HG02642 (cell line): ENCODE results near the gene HSPB8.
"Not testable (repeated sequence)": the region's sequence is repeated elsewhere in the genome, so short reads cannot be mapped to it uniquely, and the experiment has no call there.

Experiments
- ATAC-seq: cut with Tn5 transposase; IDR thresholded peaks from one replicate; pipeline ENCODE4 v1.9.1; 2021; ENCODE audit warnings: mild to moderate bottlenecking; ENCODE audit not compliant: unreplicated experiment, poor library complexity

HSPB8 gene

DNA sequence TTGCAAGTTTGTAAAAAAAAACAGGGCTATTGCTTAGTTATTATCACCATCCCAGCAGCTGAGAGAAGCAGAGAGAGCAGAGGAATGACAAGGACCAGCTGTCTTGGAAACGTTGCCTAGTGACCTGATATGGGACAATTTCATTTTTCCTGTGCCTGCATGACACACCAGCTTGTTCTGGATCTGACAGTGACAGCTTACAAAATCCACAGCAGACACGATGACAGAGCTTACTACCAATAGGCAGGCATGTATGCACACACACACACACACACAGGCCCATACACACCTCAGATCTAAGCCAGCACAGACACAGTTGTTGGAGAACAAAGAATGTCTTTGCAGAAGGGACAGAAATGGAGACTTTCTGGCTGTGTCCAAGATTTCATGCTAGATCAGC lies 25.4 kb downstream of the HSPB8 start:
- ATAC-seq: no peak

DNA sequence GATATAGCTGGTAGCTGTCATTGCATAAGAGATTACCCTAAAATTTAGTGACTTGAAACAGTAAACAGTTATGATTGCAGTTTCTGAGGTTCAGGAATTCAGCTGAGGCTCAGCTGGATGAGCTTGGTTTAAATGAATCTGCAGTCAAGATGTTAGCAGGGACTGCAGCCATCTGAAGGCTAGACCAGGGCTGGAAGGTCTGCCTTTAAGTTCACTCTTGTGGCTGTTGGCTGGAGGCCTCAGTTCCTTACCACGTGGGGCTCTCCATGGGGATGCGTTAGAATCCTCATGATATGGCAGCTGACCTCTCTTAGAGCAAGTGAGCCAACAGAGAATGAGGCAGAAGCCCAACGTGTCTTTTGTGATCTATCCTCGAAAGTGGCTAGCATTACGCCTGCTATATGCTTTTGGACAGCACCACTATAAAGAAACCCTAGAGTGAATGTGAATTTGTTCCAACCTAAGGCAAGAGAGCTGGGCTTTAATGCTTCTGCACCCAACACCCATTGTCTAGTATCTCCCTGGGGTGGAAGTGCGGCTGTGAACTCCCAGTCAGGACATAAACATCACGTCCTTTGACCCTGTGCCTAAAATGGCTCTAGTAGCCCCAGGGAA lies 26.0 kb downstream of the HSPB8 start:
- ATAC-seq: no peak

DNA sequence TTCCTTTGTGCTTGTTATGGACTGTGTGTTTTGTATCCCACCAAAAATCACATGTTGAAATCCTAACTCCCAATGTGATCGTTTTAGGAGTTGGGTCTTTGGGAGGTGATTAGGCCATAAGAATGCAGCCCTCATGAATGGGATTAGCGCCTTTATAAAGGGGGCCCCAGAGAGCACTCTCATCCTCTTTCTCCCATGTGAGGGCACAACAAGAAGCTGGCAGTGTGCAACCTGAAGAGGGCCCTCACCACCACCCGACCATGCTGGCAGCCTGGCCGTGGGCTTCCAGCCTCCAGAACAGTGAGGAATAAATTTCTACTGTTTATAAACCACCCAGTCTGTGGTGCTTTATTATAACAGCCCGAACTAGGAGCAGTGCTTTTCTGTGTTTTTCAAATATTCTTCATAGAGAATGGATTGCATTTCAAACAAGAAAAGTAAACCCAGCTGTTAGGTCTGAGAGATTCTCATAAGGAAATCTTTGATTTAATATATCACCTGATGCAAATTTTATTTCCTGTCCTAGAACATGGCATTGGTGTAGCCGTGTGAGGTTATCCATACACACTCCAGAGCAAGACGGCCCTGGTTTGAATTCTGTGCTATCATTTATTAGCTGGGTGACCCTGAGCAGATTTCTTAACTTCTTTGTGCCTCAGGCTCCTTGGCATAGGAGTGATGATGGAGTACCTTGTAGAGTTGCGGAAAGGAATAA lies 27.8 kb downstream of the HSPB8 start:
- ATAC-seq: no peak

DNA sequence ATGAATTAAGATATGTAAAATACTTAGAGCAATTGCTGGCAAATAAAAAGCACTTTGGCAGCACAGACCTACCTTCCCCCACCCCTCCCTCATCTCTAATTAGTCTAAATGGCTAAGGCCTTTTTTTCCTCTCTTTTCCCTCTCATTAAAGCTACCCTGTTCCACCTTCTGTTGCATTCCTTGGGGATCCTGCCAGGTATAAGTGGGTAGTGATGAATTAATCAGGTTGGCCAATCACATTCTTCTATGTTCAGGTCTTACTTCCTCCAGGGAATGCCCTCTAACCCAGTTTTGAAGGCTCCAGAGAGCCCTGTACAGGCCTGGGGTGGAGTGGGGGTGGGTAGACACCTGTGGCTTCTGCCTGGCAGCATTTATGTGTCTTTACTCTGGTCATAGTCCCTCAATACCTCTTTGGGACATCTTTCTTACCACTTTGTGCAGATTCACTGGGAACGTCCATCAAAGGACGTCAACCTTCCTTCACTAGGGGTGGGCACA lies 28.4 kb downstream of the HSPB8 start:
- ATAC-seq: no peak

DNA sequence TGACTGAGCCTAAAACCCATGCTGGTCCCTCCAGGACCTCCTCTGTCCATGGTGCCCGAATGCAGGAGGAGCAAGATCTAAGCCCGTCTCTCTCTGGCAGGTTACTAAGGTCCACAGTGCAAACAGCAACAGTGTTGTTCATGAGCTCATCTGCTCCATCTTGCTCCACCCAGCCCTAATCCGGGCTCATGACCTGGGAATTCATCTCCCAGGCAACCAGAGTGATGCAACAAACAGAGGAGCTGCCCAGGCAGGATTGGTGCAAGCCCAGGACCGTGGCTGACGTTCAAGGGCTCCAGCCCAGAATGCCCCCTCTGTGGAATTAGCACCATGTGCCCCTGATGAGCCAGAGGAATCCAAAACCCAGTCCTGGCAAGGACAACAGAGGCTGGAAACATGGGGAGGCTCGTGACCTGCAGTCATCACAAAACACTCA lies 29.9 kb downstream of the HSPB8 start:
- no peak for ATAC-seq

DNA sequence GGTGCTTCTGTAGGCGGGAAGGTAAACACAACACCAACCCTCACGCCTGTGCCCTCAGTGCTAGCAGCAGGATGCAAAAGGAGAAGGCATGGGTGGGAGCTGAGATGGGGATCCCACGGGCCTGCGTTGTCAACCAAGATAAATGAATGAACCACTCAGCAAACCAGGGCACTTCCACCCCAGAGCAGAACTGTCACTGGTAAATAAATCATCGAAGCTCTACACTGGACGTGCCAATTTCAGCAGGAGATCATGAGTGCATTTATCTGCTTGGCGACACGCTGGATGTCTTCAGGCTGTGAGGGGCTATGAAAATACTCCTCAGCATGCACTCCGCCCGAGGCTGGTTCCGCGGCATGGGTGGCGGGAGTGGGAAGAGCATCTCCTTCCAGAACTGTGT lies 33.2 kb downstream of the HSPB8 start:
- no peak for ATAC-seq

DNA sequence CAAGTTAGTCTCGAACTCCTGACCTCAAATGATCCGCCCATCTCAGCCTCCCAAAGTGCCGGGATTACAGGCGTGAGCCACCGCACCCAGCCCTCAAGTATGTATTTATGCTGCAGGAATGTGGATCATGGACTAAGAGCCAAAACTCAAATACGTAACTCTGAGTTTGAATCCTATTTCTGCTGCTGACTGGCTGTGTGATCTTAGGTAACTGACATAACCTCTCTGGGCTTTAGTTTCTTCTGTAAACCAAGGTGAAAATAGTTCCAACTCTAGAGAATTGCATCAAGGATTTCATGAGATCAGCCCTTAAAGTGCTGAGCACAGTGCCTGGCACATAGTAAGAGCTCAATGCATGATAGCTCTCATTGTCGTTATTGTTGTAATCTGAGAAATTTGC lies 37.4 kb downstream of the HSPB8 start:
- no peak for ATAC-seq

DNA sequence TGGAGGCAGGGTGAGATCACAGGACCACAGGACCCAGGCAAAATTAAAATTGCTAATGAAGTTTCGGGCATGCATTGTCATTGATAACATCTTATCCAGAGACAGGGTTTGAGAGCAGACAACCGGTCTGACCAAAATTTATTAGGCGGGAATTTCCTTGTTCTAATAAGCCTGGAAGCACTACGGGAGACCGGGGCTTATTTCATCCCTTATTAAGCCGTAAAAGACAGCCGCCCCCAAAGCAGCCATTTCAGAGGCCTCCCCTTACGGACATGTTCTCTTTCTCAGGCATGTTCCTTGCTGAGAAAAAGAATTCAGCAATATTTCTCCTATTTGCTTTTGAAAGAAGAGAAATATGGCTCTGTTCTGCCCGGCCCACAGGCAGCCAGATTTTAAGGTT lies 40.1 kb downstream of the HSPB8 start:
- not testable (repeated sequence) for ATAC-seq

DNA sequence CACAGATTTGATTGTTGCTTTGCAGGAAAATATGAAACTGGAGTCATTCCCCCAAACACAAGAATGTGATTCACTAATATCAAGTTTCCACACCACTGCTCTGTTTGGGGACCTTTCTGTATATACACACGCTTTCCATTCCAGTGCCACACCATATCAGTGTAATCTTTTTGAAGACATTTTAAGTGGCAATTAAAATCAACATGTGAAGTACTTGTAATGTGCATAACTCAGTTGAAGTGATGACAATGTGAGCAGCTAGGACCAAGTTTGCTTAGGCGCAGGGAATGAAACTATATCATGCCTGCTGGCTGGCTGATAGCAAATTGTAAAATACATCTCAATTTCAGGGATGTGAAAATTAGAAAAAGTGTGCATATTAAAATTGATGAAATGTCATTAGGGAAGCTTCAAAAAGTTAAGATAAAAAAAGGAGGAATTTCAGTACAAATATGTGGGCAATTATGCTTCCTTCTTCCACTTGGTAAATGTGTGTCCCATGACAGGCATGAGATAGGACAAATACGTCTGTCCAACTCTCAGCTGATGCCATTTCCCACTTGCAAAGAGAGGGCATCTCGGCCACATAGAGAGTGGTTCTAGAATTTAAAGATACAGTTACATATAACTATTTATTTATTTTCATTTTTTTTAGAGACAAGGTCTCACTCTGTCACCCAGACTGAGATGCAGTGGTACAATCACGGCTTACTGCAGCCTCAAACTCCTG lies 43.7 kb downstream of the HSPB8 start:
- ATAC-seq: no peak

DNA sequence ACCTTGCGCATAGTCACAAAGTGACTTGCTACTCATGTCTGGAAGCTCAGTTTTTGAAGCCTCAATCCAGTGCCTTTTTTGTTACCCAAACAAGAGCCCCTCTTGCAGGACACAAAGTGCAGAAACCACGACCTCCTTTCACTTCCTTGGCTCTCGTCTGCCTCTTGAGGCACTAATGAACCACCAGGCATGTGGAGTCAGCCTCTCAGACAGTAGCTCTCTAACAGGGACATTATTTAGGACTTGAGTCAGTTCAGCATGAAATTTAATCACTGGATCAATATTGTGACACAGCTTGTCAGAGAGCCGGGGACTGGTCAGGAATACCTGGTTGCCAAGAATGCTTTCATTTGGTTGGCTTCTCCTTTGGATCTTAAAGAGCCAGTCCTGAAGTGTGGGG lies 46.7 kb downstream of the HSPB8 start:
- ATAC-seq: no peak

DNA sequence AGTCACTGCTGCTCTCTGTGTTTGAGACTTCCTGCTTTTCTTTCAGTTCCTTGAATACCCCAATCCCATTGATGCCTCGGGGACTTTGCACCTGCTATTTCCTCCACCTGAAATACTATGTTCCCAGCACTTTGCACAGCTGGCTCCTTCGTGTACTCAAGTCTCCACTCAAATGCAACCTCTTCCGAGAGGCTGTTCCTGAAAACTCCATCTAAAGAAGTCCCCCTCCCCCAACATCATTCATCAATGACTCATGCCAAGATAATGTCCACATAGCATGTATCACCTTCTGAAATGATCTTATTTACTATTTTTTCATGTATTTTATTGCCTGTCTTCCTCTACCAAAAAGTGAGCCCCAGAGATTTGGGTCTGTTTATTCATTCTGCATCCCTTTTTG lies 48.6 kb downstream of the HSPB8 start:
- ATAC-seq: no peak

DNA sequence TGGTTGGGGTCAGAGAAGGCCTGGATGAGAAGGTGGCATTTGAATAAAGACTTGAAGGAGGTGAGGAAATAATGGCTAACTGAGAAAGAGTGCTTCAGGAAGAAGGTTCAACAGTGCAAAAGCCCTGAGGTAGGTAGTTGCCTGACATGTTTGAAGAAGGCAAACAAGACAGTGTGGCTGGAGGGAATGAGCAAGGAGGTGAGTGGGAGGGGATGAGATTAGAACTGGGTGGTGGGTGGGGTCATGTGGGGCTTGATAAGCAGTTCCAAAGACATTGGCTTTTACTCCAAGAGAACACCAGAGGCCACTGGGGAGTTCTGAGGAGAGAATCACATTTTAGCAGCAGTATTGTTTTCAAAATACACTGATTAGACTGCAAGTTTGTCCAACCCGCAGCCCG lies 50.5 kb downstream of the HSPB8 start:
- ATAC-seq: no peak

DNA sequence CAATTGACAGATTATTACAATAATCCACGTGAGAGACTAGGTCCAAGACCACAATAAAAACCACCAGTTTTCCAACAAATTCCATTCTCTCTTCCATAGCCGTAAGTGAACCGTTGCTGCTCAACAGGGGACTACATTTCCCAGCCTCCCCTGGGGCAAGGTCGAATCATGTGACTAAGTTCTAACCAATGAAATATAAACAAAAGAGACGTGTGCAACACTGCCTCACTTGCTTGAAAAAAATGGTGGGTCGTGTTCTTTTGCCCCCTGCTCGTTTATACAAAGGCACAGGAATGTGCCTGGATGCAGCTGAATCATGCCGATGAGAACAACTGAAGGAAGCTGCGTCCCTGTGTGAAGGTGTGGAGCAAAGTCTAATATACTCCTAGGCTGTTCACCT lies 51.1 kb downstream of the HSPB8 start:
- no peak for ATAC-seq

DNA sequence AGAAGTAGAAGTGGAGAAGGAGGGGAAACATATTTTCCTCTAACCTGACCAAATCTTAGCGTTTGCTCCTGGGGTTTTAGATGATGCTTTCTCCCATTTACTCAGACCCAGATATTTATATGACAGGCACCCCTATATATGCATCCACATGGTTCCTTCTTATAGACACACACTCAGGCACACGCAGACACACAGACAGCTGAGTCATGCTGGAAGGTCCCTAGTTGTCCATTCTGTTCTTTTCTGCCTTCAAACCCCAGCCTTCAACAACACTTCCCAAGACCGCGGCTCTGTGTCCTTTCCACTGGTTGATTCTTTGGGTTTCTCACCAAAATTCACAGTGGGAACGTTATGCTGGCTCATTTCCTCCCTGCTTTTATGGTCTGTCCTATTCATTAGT lies 52.1 kb downstream of the HSPB8 start:
- no peak for ATAC-seq

DNA sequence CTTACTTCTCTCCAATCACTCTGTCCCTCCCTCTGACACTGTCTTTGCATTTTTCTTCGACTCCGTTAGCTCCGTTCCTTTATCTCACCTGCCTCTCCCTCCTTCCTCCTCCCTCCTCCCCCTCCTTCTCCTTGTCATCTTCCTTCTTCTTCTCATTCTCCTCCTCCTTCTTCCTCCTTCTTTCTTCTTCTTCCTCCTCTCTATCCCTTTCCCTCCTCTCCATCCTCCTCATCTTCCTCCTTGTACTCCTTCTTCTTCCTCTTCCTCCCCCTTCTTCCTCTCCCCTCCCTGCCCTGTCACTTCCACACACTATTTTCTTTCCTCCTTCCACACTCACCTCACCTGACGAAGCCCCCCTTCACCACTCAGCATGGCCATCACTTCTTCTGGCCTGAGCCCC lies 53.0 kb downstream of the HSPB8 start:
- ATAC-seq: no peak

DNA sequence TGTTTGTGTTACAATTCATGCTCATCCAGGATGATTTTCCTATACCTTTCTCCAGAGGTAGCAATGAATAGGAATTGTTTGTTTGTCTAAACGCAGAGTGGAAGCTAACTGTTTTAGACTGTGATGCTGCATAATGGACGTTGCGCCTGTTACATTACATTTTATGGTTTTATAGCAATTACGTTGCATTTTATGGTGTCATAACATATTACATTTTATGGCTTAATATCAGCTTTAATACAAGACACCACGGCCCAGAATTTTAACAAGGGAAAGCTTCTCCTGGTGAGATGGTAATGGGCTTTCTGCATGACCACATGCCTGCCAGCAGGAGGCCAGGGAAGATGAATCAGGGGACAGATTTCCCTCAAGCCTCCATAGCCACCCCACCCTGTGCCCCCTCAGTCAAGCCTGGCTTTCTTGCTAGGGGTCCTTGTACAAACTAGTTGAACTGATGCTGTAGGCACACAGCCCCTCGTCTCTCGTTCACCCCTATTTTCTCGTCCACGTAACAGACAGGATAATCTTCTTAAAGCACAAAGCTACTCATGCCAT lies 56.5 kb downstream of the HSPB8 start:
- ATAC-seq: no peak

DNA sequence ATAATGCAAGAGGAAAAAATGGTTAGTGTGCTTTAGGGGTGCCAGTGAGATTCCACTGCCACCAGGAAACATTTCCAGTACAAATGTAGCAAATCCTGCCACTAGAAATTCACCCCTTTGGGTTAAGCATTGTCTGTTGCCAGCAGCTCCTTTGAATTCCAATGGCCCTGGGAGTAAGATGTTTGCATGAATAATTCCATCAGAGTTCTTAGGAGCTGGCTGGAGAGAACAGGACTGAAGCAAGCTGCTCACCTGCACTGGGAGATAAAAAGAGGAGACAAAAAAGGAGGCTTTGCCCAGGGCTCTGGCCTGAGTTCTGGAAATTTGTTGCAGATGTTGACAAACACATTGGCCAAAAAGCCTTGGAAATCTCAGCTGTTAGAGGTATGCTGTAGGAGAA lies 57.6 kb downstream of the HSPB8 start:
- ATAC-seq: no peak

DNA sequence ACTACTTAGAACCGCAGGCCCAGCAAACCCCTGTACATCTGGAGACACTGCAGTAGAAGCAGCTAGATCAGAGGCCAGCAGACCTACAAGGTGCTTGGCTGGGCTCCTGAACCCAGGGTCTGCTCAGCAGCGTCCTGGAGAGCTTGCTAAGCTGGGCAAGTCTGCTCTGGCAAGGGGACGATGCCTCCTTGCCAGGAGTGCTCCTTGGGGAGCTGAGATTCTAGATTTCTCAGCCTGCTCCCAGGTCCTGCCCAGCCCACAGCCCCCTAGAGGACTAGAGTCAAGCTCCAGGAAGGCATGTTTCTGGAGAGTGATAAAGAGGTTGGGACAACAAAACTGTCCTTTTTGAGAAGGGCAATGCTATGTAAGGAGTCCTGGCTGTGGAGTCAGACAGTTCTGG lies 60.3 kb downstream of the HSPB8 start:
- ATAC-seq: no peak

DNA sequence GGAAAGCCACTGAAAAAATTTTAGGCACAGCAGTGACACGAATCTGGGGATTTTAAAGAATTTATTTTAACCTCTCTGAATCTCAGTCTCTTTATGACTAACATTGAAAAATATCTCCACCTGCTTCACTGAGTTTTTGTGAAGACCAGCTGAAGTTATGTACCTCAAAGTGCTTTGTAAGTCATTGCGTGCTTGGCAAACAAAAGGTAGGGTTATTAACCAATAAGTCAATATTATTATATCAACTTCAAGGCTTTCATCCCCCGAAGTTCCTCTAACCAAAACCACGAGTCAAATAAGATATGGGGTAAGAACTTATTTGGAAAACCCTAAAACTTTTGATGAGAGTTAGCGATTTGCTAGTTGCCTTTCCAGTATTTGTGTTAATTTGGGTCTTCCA lies 62.3 kb downstream of the HSPB8 start:
- ATAC-seq: no peak

DNA sequence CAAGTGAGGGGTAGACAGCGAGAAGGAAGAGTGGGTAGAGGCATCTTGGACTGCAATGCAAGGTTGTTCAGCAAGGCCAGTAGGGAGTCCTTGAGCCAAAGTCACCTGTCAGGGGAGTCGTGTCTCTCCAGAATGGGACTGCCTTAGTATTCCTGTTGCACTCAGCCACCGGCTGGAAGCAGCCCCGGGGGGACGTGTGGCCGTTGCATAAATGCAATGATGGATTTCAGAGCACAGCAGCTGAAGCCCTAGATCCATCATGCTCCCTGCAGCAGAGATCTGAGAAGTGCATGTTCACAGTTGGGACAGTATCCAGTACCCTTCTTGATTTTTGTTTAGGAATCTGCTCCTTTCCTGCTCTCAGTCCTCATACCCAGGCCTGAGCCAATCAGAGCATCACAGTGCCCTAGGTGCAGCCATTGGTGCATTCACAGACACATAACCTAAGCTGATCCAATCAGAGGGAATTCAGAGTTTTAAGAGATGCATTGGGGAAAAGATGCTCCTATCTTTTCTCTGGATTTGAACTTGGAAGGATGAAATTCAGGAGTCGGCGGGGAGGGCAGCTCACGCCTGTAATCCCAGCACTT lies 62.9 kb downstream of the HSPB8 start:
- no peak for ATAC-seq
